Ammon's horn (tissue), 1 donor: Measurements from ENCODE around the gene GSG1L2.
A peak's percentile ranks its signal among the peaks of the same experiment; 100 is the strongest.

Experiments
- DNase-seq: peaks from one replicate; pipeline ENCODE4 v3.0.0-alpha.2; 2016; ENCODE audit warnings: low spot score

Gene GSG1L2

GRCh38 chr17:9821921-9822320, at the start of gene GSG1L2:
Gene GSG1L2 (minus strand): TSS chr17:9822079. CDS start chr17:9822071, 8 bp downstream.
- no peak for DNase-seq

- DNase-seq = peak; percentile 44
Measured at GRCh38 chr17:9868552-9868951, 46.7 kb upstream of the GSG1L2 start.

- DNase-seq = no peak
Measured at GRCh38 chr17:9865586-9865985, 43.7 kb upstream of the GSG1L2 start.

- no peak for DNase-seq
Measured at GRCh38 chr17:9862949-9863348, 41.1 kb upstream of the GSG1L2 start.

- DNase-seq = no peak
Measured at GRCh38 chr17:9862220-9862619, 40.3 kb upstream of the GSG1L2 start.

GRCh38 chr17:9860851-9861250, 39.0 kb upstream of the GSG1L2 start:
- DNase-seq = no peak

GRCh38 chr17:9859781-9860180, 37.9 kb upstream of the GSG1L2 start:
- no peak for DNase-seq

- no peak for DNase-seq
Measured at GRCh38 chr17:9855036-9855435, 33.2 kb upstream of the GSG1L2 start.

GRCh38 chr17:9854255-9854654, 32.4 kb upstream of the GSG1L2 start:
- no peak for DNase-seq

GRCh38 chr17:9850151-9850550, 28.3 kb upstream of the GSG1L2 start:
- no peak for DNase-seq

- DNase-seq = no peak
Measured at GRCh38 chr17:9845306-9845705, 23.4 kb upstream of the GSG1L2 start.

- no peak for DNase-seq
Measured at GRCh38 chr17:9844153-9844552, 22.3 kb upstream of the GSG1L2 start.

GRCh38 chr17:9843152-9844010, 21.5 kb upstream of the GSG1L2 start:
- DNase-seq = no peak

GRCh38 chr17:9842057-9842758, 20.3 kb upstream of the GSG1L2 start:
- peak; percentile 70 for DNase-seq

GRCh38 chr17:9839433-9839832, 17.6 kb upstream of the GSG1L2 start:
- DNase-seq = no peak

- DNase-seq = no peak
Measured at GRCh38 chr17:9837551-9838471, 15.9 kb upstream of the GSG1L2 start.

GRCh38 chr17:9833922-9834321, 12.0 kb upstream of the GSG1L2 start:
- no peak for DNase-seq

GRCh38 chr17:9830711-9831110, 8.8 kb upstream of the GSG1L2 start:
- DNase-seq = no peak

- DNase-seq = no peak
Measured at GRCh38 chr17:9829343-9829742, 7.5 kb upstream of the GSG1L2 start.

- DNase-seq = no peak
Measured at GRCh38 chr17:9828296-9829295, 6.7 kb upstream of the GSG1L2 start.

- DNase-seq = no peak
Measured at GRCh38 chr17:9825641-9826150, 3.8 kb upstream of the GSG1L2 start, which contains the start of gene GLP2R. Gene GLP2R (plus strand): TSS chr17:9825924. CDS start chr17:9826064, 140 bp downstream.
